Prostate gland (tissue), 2 donors: Measurements from ENCODE around the gene ZFP36L1. TPM values are rescaled to one million over a fixed set of nuclear protein-coding genes. Genes with fewer than 3 reads are reported as not detected.

ENCODE experiments used
- DNase-seq: peaks from one replicate; pipeline ENCODE4 v3.0.0-alpha.2; 2019; ENCODE audit warnings: low spot score
- H3K27ac ChIP-seq, 2 donors: fragments of 200-600 bp; sonication (generic); 2 replicates each; pipeline ENCODE4 v1.5.1; 2017 to 2019
- H3K27me3 ChIP-seq: fragments of 200-600 bp; sonication (generic); replicated peaks from 2 replicates; pipeline ENCODE4 v1.5.1; 2019; ENCODE audit not compliant: insufficient read depth
- H3K36me3 ChIP-seq, 2 donors: fragments of 200-600 bp; sonication (generic); 1 replicate in 1 of 2; 2 replicates in 1 of 2; pipeline versions ENCODE4 v1.5.1 to v1.8.1; 2017 to 2019
- H3K4me1 ChIP-seq: fragments of 200-600 bp; sonication (generic); replicated peaks from 2 replicates; pipeline ENCODE4 v1.5.1; 2019
- H3K4me3 ChIP-seq, 2 donors: fragments of 200-600 bp; sonication (generic); 2 replicates each; pipeline ENCODE4 v1.5.1; 2017 to 2019
- H3K9me3 ChIP-seq: fragments of 200-600 bp; sonication (generic); 2 replicates; pipeline ENCODE4 v1.5.1; 2017
- CTCF ChIP-seq, 4 experiments: fragments of 200-600 bp in 2 of 4; fragments of 450-650 bp in 2 of 4; sonication (generic) in 2 of 4; IDR thresholded peaks; 1 replicate in 3 of 4; 2 replicates in 1 of 4; pipeline ENCODE4 v1.5.1; 2016 to 2019; ENCODE audit warnings: antibody characterized with exemption in 4 of 4, mild to moderate bottlenecking in 2 of 4, moderate library complexity in 2 of 4
- POLR2A ChIP-seq: fragments of 450-650 bp; IDR thresholded peaks from one replicate; pipeline ENCODE4 v1.6.1; 2016; ENCODE audit warnings: antibody characterized with exemption, mild to moderate bottlenecking
- POLR2AphosphoS5 ChIP-seq: sonication (generic); formaldehyde crosslinking; IDR thresholded peaks from one replicate; pipeline ENCODE4 v1.6.1; 2017; ENCODE audit warnings: antibody characterized with exemption
- WGBS: methylation state at CpG from one replicate; pipeline ENCODE4 v1.1.5; 2018; 5-methylcytosine and 5-hydroxymethylcytosine counted together
- intact Hi-C: fragments of 100-400 bp; cut with DNase I; formaldehyde crosslinking; loops from one replicate; pipeline ENCODE4 v1.14.2; 2022
- total RNA-seq, 2 donors: library from RNA; depleted of rRNA; stranded (reverse); fragments of >200 nt; gene quantifications; one replicate each; pipeline ENCODE4 v1.1.0, GENCODE V29; 2016

ZFP36L1 gene
- total RNA-seq, 2 donors from 2014 or later = 359 to 556 TPM

GRCh38 chr14:68824207-68824516, 31.3 kb upstream of the ZFP36L1 start:
- Histone ChIP-seq H3K4me1 (peaks cover 4% of the 10 kb centered on the region), H3K27ac (no peak overlapping the region), H3K36me3 (no peaks in the 10 kb centered on the region), H3K9me3 (no peaks in the 10 kb centered on the region), H3K4me3 (no peak overlapping the region), H3K27me3 (no peaks in the 10 kb centered on the region)
- TF ChIP-seq POLR2AphosphoS5 = no peak
- no peak for TF ChIP-seq POLR2A
- WGBS = 100% methylated on average over 1 of the region's 1 CpG
- DNase-seq = no peak
- intact Hi-C loops = loop anchor here (10.0 kb wide), 1 partner anchor 979 kb away; no protein-coding TSS in a partner anchor

- Histone ChIP-seq H3K27ac (no peak overlapping the region), H3K27me3 (no peaks in the 10 kb centered on the region), H3K4me1 (peaks cover 4% of the 10 kb centered on the region), H3K36me3 (no peaks in the 10 kb centered on the region), H3K9me3 (no peaks in the 10 kb centered on the region), H3K4me3 (no peak overlapping the region)
- no peak for TF ChIP-seq POLR2AphosphoS5
- no peak for TF ChIP-seq CTCF (IDR thresholded peaks at IDR 0.05)
- no peak for TF ChIP-seq POLR2A
- intact Hi-C loops = loop anchor here (10.0 kb wide), 1 partner anchor 979 kb away; no protein-coding TSS in a partner anchor
- no peak for DNase-seq
- WGBS = 93% methylated on average over 8 of the region's 8 CpGs
Measured at GRCh38 chr14:68823434-68824206, 30.8 kb upstream of the ZFP36L1 start.

GRCh38 chr14:68822926-68823325, 30.1 kb upstream of the ZFP36L1 start:
- Histone ChIP-seq H3K4me3 (no peak overlapping the region), H3K27ac (no peak overlapping the region), H3K27me3 (no peaks in the 10 kb centered on the region), H3K4me1 (peaks cover 4% of the 10 kb centered on the region), H3K36me3 (no peaks in the 10 kb centered on the region), H3K9me3 (no peaks in the 10 kb centered on the region)
- TF ChIP-seq CTCF (IDR thresholded peaks at IDR 0.05) = no peak
- TF ChIP-seq POLR2A = no peak
- no peak for TF ChIP-seq POLR2AphosphoS5
- 66% methylated on average over 4 of the region's 4 CpGs for WGBS
- no peak for DNase-seq
- intact Hi-C loops = loop anchor here (10.0 kb wide), 1 partner anchor 978 kb away; no protein-coding TSS in a partner anchor

- Histone ChIP-seq H3K36me3 (no peaks in the 10 kb centered on the region), H3K4me1 (peaks cover 4% of the 10 kb centered on the region), H3K4me3 (no peak overlapping the region), H3K9me3 (no peaks in the 10 kb centered on the region), H3K27me3 (no peaks in the 10 kb centered on the region), H3K27ac (no peak overlapping the region)
- intact Hi-C loops = loop anchor here (10.0 kb wide), 1 partner anchor 977 kb away; no protein-coding TSS in a partner anchor
- TF ChIP-seq CTCF (IDR thresholded peaks at IDR 0.05) = no peak
- no peak for TF ChIP-seq POLR2A
- TF ChIP-seq POLR2AphosphoS5 = no peak
- DNase-seq = no peak
- WGBS = 90% methylated on average over 4 of the region's 4 CpGs
Measured at GRCh38 chr14:68822132-68822651, 29.3 kb upstream of the ZFP36L1 start.

DNA sequence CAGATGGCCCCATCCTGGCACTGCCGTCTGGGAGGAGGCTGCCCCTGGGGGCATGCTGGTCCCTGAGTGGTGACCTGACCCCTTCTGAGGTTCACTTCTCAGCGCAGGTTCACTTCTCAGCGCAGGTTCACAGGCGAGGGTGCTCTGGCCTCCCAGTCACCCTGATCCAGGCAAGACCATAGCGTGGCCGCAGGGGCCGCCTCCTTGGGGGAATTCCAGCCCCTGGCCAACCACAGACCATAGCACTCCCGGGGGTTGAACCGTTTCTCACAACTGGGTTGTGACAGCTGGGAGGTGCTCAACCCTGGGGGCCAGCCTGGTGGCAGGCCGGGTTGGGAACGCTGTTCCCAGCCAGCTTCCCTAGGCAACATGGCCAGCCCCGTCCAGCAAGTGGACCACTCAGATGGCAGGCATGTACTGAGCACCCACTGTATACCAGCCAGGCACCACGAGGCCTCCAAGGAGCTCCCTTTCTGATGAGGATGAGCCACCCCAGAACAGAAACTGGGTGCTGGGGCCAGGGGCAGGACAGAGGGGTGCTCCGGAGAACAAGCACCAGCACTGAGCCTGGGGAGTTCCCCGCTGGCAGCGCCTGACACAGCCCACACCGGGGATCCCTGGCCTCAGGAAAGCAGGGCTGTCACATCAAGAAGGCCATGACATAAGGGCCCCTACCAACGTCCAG, 28.3 kb upstream of the ZFP36L1 start:
- Histone ChIP-seq H3K9me3 (no peaks in the 10 kb centered on the region), H3K27ac (no peak overlapping the region), H3K4me1 (peaks cover 4% of the 10 kb centered on the region)

More for the DNA sequence above, 28.3 kb upstream of the ZFP36L1 start:
- 91% methylated on average over 16 of the region's 18 CpGs for whole genome bisulfite sequencing
- TF ChIP-seq CTCF (IDR thresholded peaks at IDR 0.05) = no peak
- DNase-seq = no peak
- H3K4me3 ChIP-seq = no peak overlapping the region
- H3K36me3 ChIP-seq = no peaks in the 10 kb centered on the region
- H3K27me3 ChIP-seq = no peaks in the 10 kb centered on the region
- intact Hi-C loops = loop anchor here (10.0 kb wide), 1 partner anchor 976 kb away; no protein-coding TSS in a partner anchor
